Stimulated activated CD8-positive, alpha-beta memory T cell treated with anti-CD3 and anti-CD28 coated beads, Interleukin-4, amount 100 ng/mL, for 48 hours (primary cell): Measurements from ENCODE around the gene TBC1D5.
"Not testable (repeated sequence)": the region's sequence is repeated elsewhere in the genome, so short reads cannot be mapped to it uniquely, and the experiment has no call there.

ENCODE experiments used
- DNase-seq: peaks from one replicate; pipeline ENCODE4 v3.0.0-alpha.2; 2020

The TBC1D5 gene

DNA sequence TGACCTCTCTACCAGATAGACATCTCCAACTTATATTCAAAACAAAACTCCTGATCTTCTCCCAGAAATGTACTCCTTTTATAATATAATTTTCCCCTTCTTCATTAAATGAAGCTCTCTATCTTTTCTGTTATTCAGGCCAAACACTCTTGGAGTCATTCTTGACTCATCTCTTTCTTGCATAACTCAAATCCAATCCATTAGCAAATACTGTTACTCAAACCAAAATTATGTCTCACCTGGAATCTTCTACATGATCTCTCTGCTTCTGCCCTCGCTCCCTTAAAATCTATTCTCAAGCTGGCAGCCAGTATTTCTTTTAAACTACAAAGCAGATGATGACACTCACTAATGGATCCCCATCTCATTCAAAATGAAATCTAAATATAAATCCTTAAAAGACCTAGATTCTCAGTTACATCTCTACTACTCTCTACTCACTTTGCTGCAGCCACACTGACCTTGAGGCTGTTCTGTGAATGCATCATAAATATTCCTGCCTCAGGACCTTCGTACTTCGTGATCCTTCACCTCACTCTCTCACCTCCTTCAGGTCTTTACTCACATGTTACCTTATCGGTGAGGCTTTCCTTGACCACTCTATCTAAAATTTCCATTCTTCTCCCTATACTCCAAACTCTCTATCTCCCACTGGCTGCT is 160.9 kb downstream of the TBC1D5 start:
- DNase-seq = no peak

DNA sequence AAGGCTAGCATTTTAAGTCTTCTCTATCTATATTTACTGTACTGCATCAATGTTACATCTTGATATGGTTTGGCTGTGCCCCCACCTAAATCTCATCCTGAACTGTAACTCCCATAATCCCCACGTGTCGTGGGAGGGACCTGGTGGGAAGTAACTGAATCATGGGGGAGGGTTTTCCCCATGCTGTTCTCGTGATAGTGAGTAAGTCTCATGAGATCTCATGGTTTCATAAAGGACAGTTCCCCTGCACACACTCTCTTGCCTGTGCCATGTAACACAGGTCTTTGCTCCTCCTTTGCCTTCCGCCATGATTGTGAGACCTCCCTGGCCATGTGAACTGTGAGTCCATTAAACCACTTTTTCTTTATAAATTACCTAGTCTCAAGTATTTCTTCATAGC is 161.5 kb downstream of the TBC1D5 start:
- no peak for DNase-seq

DNA sequence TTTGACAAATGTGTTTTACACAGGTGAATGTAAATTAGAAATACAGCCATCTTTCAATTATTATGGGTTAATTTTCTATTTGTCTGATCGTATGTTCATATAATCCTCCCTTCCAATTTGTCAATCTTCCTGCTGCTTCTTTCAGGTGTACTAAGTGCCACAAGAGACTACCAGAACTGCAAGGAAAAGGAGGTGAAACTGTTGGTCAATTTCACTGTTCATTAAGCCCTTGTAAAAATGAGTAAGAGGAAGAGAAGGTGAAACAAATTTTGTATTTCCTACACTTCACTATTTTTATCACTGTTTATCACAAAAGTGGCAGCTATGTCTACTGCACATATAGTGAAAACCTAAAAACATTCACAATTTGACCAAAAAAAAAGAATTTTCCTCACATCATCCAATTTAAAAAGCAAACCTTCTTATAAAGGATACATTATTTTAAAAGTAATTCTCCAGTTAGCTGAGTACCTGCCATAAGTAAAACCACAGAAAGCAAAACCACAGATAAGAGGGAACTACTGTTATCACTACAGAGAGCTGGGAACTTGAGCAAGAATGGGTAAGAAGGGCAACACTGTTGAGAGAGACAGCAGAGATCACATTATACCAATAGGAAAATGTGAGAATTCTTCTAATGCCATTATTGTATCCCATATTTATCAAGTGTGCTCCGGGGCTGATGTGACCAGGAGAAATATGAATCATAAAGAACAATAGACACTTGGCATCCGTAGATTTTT is 163.0 kb downstream of the TBC1D5 start:
- DNase-seq = no peak

DNA sequence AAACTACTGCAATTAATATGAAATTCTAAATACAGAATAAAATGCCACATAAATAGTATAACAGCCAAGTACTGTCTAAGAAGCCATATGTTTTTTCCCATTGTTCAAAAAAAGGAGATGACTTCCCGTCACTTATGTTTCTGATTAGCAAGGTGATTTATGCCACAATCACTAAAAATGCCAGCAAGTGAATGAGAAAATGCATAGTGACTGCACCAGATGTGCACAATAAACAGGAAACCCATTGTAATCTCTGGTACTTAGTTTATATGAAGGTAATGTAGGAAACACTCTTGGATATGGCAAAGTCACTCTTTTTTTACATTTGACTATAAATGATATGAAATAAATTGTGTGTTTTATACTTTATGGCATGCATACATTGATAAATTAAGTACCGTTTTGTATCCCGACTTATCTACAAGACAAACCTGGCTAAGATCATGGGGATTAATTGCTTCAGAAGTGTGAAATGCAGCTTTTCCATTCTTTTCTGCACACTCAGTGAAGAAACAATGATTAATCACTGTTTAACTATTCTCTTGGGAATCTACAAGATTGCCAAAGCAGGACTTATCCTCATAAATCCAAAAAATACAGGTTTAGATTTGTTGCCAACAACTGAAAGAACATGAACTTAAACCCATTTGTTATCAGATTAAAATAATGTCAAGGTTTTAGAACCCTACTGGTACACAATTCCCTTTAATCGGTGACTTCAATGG is 164.5 kb downstream of the TBC1D5 start:
- no peak for DNase-seq

DNA sequence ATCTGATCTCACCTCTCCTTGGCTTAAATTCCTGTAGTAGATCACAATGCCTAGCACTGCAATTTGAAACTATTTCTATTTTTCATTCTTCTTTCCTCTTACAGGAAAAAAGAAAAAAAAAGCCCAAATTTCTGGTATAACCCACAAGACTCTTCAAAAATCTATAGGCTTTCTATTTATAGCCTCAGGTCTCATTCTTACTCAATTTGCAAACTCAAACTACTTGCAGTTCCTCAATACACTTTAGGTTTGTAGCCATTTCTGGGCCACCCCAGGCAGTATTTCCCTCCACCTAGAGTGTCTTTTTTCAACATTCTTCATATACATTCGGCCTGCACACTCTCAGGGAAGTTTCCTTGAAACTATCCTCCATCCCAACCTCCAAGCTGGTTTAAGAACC is 169.0 kb downstream of the TBC1D5 start:
- no peak for DNase-seq

DNA sequence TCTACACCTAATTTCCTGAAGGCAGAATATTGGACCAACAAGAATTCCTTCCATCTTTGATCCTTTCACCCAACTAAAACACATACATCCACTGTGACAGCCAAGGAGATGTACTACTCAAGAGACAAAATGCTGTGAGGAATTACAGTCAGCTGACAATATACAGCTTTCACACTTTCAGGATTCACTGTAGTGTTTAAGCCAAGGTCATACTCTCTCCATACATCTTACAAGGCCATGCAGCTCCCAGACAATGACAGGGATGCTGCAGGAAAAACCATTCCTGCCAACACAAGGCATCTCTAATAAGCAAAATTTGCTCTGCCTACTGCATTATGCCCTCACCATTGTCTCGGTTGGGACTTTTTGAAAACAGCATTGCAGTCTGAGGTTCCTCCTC is 170.7 kb downstream of the TBC1D5 start:
- no peak for DNase-seq

DNA sequence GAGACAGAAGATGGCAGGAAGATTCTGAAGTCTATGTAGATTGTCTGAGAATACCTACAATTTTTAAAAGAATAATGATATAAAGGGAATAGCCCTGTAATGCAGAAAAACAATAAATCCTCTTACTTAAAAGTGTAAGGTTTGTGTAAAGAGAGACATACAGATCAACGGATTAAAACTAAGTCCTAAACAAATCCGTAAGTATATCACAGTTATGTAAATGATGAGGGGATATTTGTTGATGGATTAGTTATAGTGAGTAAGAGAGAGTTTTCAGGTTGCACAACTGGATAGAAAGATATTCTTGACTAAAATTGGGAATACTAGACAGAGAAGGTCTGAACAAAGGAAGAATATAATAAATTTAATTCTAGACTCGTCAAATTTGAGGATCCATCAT is 179.6 kb downstream of the TBC1D5 start:
- DNase-seq = no peak

DNA sequence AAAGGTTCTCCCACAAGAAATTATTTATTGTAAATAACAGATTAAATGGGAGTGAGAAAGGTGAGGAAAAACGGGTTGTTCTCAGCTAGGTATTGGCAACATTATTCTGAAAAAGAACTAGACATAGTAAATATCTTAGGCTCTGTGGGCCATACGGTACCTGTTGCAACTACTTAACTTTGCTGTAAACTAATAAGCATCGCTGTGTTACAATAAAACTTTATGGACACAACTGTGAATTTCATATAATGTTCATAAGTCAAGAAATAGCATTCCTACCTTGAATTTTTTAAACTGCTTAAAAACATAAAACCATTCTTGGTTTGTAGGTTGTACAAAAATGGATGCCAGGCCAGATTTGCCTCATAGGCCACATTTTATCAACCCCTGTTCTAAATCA is 183.9 kb downstream of the TBC1D5 start:
- DNase-seq = no peak

DNA sequence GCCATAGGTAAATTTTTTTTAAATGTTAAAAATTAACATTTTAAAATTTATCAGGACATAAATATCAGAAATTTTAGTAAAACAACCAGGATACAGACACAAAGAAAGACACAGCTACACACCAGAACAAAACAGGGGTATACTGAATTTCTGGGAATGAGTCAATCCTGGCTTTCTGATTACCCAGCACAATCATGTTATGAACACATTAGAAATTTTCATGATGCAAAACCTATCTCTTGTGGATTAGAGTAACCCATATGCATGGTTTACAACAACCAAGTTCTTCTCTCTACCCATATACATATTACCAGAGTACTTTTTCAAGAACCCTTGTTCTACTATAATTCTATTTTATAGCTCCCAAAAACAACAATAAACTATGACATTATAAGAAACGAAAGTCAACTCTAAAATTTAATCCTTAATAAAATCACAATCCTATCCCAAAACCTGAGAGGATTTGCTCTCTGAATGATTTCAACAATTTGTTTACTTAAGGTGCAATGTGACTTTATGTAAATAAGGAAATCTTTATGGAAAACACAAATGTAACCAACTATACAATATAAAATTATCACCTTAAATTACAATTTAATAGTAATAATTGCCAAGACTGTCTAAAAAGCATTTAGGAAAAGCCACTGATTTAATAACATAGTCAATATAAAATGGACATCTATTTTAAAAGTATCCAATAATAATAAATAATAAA is 184.5 kb downstream of the TBC1D5 start:
- no peak for DNase-seq

DNA sequence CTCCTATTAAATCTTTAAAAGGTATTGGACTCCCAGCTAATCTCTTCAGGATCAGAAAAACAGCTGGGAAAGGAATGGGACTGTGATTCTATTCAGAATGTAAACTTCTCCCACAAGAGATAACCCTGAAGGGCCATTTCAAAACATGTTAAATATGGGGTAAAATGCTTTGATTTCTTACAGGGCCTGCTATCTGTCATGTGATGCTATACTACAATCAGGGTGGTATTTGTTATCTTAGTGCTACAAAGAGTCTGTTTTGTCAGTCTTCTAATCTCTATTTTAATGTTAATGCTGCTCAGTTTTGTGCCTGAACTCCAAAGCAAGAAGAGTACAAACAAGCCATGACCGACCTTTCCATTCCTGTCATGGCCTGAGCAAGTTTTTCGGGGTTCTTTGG is 186.9 kb downstream of the TBC1D5 start:
- DNase-seq = no peak

DNA sequence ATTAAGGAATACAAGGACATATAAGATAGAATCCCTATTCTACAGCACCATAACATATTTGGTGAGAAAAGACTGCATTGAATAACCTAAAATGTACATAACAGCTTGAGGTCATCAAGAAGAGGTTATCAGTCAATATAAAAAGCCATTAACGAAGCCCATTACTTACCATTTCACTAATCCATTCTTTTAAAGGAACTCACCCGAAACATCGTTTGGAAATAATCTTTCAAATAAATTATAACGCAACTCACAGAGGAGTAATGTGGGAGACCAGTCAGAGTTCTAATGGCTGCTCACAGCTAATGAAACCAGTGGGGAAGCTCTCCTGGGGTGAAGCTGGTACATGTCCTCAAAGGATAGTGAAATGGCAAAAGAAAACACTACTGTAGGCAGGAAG is 188.4 kb downstream of the TBC1D5 start:
- DNase-seq = no peak

DNA sequence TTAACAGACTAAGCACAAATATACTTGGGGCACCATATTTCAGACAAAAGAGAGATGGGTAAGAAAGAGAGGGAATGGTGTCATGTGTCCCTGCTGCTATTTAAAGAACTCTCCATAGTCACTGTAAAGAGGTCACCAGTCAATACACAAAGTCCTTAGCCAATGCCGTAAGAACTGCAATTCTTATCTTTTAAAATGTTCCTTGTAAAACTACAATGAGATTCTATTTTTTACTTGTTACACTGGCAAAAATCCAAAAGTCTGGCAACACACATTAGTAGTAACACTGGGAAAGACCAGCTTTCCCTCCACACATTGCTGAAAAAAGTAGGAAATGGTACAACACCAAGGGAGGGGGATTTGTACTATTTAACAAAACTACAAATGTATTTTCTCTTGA is 189.4 kb downstream of the TBC1D5 start:
- DNase-seq = no peak

DNA sequence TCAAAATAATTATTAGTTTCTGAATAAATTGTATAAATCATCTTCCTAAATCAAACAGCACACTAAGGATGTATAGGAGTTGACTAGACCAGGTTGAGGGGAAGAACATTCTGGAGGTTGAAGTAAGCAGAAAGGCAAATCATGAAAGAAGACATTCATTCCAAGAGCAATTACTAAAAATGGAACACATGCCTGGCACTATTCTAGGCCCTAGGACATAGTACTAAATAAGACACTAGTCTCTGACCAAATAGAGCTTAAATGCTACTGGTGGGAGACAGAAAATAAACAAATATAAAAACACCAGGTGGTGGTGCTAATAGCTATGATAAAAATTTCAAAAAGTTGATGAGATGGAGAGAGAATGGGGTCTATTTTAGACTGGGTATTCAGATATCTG is 190.1 kb downstream of the TBC1D5 start:
- no peak for DNase-seq

DNA sequence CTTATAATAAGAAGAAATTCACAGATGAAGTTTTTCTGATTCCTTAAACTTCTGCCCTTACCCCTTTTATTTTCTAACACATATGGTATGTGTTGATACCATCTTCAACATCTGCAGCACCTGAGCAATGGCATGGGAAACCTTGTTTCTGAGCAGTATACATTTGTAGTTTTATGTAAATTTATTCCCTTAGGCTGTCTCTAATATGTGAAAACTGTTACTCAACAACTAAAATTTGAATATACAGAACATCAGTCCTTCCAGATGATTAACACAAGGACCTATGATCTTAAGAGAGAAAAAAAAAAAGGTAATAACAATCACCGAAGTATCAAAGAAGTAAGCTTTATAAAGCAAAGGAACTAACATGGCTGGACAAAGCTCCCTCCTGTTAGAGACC is 190.5 kb downstream of the TBC1D5 start:
- no peak for DNase-seq

DNA sequence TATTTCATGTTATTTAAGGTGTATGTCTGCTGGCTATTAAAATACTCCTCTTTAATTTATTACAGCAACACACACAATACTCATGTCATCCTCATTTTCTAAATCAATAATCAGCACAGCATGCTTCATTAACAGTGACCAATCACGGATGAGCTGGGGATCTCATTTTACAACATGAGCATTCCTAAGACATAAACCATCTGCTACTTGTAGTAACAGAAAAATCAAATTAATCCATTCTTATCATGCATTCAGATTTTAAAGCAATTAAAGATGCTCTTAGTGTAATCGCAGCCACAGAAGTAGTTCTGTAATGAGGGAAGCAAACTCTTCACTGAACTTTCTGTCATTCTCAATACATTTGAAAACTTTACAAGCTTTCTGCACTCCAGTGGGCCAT is 191.1 kb downstream of the TBC1D5 start:
- no peak for DNase-seq

DNA sequence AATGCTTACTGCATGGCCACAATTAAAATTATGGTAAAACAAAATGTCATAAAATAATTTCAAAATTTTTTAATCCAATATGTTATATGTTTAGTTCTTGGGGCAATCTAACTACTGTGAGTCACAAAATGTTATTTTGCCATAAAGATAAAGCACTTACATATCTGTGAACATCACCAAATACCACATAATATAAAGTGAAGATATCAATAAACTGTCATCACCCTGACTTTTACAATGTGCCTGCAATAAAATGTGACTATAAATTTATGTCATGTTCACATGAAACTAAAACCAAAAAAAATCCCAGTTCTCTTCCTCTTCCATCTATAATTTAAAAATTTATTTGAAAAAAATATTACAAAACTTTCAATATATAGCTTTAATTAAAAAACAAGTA is 191.8 kb downstream of the TBC1D5 start:
- DNase-seq = no peak

DNA sequence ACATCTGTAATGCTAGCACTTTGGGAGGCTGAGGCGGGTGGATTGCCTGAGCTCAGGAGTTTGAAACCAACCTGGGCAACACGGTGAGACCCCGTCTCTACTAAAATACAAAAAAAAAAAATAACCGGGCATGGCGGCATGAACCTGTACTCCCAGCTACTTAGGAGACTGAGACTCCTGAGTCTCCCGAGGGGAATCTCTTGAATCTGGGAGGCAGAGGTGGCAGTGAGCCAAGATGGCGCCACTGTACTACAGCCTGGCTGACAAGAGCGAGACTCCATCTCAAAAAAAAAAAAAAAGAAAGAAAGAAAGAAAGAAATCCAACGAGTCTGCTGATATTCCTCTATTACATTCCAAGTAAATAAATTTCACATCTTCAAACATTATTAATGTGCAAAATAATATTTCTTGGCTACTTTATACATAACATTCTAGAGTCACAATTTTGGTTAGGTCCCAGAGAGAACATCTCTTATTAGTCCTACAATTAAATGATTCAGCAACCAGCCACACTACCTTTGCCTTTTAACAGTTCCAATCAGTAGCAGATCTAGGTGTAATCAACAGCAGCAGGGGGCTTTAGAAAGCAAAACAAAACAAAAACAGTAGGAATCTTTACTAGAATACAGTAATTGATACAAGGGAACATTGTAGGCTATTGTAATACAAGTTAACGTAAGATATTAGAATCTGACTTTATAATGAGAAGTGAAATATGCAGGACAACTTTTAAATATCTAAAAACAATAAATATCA is 195.8 kb downstream of the TBC1D5 start:
- DNase-seq = no peak

DNA sequence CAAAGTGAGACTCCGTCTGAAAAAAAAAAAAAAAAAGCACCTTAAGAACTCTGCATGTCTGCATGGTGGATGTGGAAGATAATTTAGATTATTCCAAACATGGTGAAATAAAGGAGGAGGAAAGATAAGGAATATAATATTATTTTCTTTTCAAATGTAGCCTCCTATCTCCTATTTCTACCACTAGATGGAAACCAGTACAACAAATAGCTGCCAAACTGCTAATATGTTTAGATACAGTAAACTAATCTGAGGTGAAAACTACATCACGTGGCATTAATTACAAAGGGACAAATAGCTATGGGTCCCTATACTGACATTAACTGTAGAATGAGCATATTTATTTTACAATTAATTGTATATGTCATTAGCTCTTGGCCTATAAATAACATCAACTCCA is 197.8 kb downstream of the TBC1D5 start:
- no peak for DNase-seq

DNA sequence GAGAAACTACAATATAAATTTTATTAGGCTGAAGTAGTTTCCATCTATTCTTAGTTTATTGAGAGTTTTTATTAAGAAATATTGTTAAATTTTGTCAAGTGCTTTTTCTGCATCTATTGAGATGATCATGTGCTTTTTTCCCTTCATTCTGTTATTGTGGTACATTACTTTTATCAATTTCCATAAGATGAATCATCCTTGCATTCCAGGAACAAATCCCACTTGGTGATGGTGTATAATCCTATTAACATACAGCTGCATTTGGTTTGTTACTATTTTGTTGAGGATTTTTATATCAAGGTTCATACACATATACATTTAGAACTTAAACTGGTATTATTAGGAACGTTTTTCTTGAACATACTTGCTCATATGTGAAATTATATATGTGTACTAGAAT is 199.8 kb downstream of the TBC1D5 start:
- DNase-seq = no peak

DNA sequence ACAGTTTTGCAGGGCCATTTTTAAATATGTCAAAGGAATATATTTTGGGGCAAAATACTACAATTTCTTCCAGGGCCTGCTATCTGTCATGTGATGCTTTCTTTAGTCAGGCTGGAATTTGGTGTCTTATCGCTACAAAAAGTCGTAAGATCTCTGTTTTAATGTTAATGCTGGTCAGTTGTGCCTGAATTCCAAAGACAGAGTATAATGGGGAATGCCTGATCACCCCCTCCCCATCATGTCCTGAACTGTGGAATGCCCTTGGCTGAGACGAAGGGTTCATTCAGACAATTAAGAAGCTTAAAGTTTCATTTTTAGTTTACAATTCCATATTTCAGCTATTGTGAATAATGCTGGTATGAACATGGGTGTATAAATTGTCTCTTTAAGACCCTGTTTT is 203.0 kb downstream of the TBC1D5 start:
- DNase-seq = no peak

DNA sequence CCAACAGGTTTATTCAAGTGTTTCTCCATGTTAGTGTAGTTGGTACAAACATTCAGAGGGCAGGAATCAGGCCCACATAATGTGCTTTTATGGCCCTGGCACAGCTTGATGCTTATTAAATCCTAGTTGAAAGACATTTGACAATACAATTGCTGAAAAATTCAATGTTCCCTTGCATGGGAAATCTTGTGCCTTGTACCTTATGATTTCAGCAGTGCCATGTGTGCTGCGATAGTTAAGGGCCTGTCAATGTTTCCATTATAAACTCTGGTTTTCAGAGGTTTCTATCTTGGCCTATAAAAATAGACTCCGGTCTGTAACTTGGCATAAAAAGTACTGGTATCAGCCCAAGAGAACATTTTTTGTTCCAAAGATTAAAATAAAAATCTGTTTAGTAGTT is 207.2 kb downstream of the TBC1D5 start:
- DNase-seq = no peak

DNA sequence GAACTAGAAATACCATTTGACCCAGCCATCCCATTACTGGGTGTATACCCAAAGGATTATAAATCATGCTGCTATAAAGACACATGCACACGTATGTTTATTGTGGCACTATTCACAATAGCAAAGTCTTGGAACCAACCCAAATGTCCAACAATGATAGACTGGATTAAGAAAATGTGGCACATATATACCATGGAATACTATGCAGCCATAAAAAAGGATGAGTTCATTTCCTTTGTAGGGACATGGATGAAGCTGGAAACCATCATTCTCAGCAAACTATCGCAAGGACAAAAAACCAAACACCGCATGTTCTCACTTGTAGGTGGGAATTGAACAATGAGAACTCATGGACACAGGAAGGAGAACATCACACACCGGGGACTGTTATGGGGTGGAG is 210.0 kb downstream of the TBC1D5 start:
- DNase-seq = not testable (repeated sequence)

DNA sequence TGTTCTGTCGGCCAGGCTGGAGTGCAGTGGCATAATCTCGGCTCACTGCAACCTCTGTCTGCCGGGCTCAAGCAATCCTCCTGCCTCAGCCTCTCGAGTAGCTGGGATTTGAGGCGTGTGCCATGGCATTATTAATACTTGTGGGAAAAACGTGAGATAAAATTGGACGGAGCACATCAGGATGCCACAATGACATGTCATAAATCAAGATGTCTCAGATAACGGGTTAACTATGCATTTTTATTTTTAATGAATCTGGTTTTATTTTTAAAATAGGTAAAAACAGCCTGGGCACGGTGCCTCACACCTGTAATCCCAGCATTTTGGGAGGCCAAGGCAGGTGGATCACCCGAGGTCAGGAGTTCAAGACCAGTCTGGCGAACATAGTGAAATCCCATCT is 212.8 kb downstream of the TBC1D5 start:
- DNase-seq = no peak
